ENCODE data around the gene SLC22A23.

SLC22A23 gene

GRCh38 chr6:3349388-3350251, 107.2 kb downstream of the SLC22A23 start:
- H3K9ac ChIP-seq (ENCODE audit: low read depth, low read length) = no peak overlapping the region
- no peaks in the 10 kb centered on the region for H3K27me3 ChIP-seq (ENCODE audit: insufficient read depth, low read length)
- H3K4me1 ChIP-seq (ENCODE audit: insufficient read depth, low read length) = peaks cover 27% of the 10 kb centered on the region; the same call in 1 of the 2 replicates
- H3K27ac ChIP-seq (ENCODE audit: low read length) = no peak overlapping the region
- H3K4me3 ChIP-seq (ENCODE audit: low read length) = no peak overlapping the region
- H3K36me3 ChIP-seq (ENCODE audit: insufficient read depth, low read depth, low read length) = no peaks in the 10 kb centered on the region
- H3K9me3 ChIP-seq (ENCODE audit: insufficient read depth, low read depth, low read length) = no peaks in the 10 kb centered on the region

- no peak overlapping the region for H3K27ac ChIP-seq (ENCODE audit: low read length)
- no peak overlapping the region for H3K9ac ChIP-seq (ENCODE audit: low read depth, low read length)
- no peak overlapping the region for H3K4me3 ChIP-seq (ENCODE audit: low read length)
- no peaks in the 10 kb centered on the region for H3K36me3 ChIP-seq (ENCODE audit: insufficient read depth, low read depth, low read length)
- peaks cover 28% of the 10 kb centered on the region; the same call in 1 of the 2 replicates for H3K4me1 ChIP-seq (ENCODE audit: insufficient read depth, low read length)
- H3K9me3 ChIP-seq (ENCODE audit: insufficient read depth, low read depth, low read length) = no peaks in the 10 kb centered on the region
- H3K27me3 ChIP-seq (ENCODE audit: insufficient read depth, low read length) = no peaks in the 10 kb centered on the region
Measured at GRCh38 chr6:3348821-3349220, 108.0 kb downstream of the SLC22A23 start.

GRCh38 chr6:3347826-3348225, 109.0 kb downstream of the SLC22A23 start:
- H3K27ac ChIP-seq (ENCODE audit: low read length) = no peak overlapping the region
- no peak overlapping the region for H3K4me3 ChIP-seq (ENCODE audit: low read length)
- peaks cover 34% of the 10 kb centered on the region for H3K4me1 ChIP-seq (ENCODE audit: insufficient read depth, low read length)
- H3K9me3 ChIP-seq (ENCODE audit: insufficient read depth, low read depth, low read length) = no peaks in the 10 kb centered on the region
- H3K9ac ChIP-seq (ENCODE audit: low read depth, low read length) = no peak overlapping the region
- H3K36me3 ChIP-seq (ENCODE audit: insufficient read depth, low read depth, low read length) = no peaks in the 10 kb centered on the region
- H3K27me3 ChIP-seq (ENCODE audit: insufficient read depth, low read length) = no peaks in the 10 kb centered on the region

GRCh38 chr6:3347247-3347646, 109.6 kb downstream of the SLC22A23 start:
- peaks cover 37% of the 10 kb centered on the region for H3K4me1 ChIP-seq (ENCODE audit: insufficient read depth, low read length)
- H3K4me3 ChIP-seq (ENCODE audit: low read length) = no peak overlapping the region
- H3K9me3 ChIP-seq (ENCODE audit: insufficient read depth, low read depth, low read length) = no peaks in the 10 kb centered on the region
- H3K9ac ChIP-seq (ENCODE audit: low read depth, low read length) = no peak overlapping the region
- H3K27ac ChIP-seq (ENCODE audit: low read length) = no peak overlapping the region
- H3K36me3 ChIP-seq (ENCODE audit: insufficient read depth, low read depth, low read length) = no peaks in the 10 kb centered on the region
- no peaks in the 10 kb centered on the region for H3K27me3 ChIP-seq (ENCODE audit: insufficient read depth, low read length)

GRCh38 chr6:3346476-3346875, 110.4 kb downstream of the SLC22A23 start:
- no peak overlapping the region for H3K27ac ChIP-seq (ENCODE audit: low read length)
- H3K27me3 ChIP-seq (ENCODE audit: insufficient read depth, low read length) = no peaks in the 10 kb centered on the region
- no peak overlapping the region for H3K9ac ChIP-seq (ENCODE audit: low read depth, low read length)
- no peak overlapping the region for H3K4me3 ChIP-seq (ENCODE audit: low read length)
- no peaks in the 10 kb centered on the region for H3K9me3 ChIP-seq (ENCODE audit: insufficient read depth, low read depth, low read length)
- H3K36me3 ChIP-seq (ENCODE audit: insufficient read depth, low read depth, low read length) = no peaks in the 10 kb centered on the region
- H3K4me1 ChIP-seq (ENCODE audit: insufficient read depth, low read length) = peaks cover 37% of the 10 kb centered on the region

- H3K9ac ChIP-seq (ENCODE audit: low read depth, low read length) = no peak overlapping the region
- peaks cover 38% of the 10 kb centered on the region for H3K4me1 ChIP-seq (ENCODE audit: insufficient read depth, low read length)
- H3K27ac ChIP-seq (ENCODE audit: low read length) = no peak overlapping the region
- no peaks in the 10 kb centered on the region for H3K27me3 ChIP-seq (ENCODE audit: insufficient read depth, low read length)
- H3K36me3 ChIP-seq (ENCODE audit: insufficient read depth, low read depth, low read length) = no peaks in the 10 kb centered on the region
- H3K4me3 ChIP-seq (ENCODE audit: low read length) = no peak overlapping the region
- H3K9me3 ChIP-seq (ENCODE audit: insufficient read depth, low read depth, low read length) = no peaks in the 10 kb centered on the region
Measured at GRCh38 chr6:3345836-3346235, 111.0 kb downstream of the SLC22A23 start.

GRCh38 chr6:3343089-3343883, 113.6 kb downstream of the SLC22A23 start:
- H3K27ac ChIP-seq (ENCODE audit: low read length) = no peak overlapping the region
- H3K9me3 ChIP-seq (ENCODE audit: insufficient read depth, low read depth, low read length) = no peaks in the 10 kb centered on the region
- no peaks in the 10 kb centered on the region for H3K36me3 ChIP-seq (ENCODE audit: insufficient read depth, low read depth, low read length)
- H3K27me3 ChIP-seq (ENCODE audit: insufficient read depth, low read length) = no peaks in the 10 kb centered on the region
- peak overlapping the region; percentile 56; the same call in 1 of the 2 replicates for H3K9ac ChIP-seq (ENCODE audit: low read depth, low read length)
- no peak overlapping the region for H3K4me3 ChIP-seq (ENCODE audit: low read length)
- H3K4me1 ChIP-seq (ENCODE audit: insufficient read depth, low read length) = peaks cover 58% of the 10 kb centered on the region

GRCh38 chr6:3341467-3341866, 115.4 kb downstream of the SLC22A23 start:
- Histone ChIP-seq H3K9ac (ENCODE audit: low read depth, low read length) (peak overlapping the region; percentile 56; the same call in 1 of the 2 replicates), H3K36me3 (ENCODE audit: insufficient read depth, low read depth, low read length) (no peaks in the 10 kb centered on the region), H3K9me3 (ENCODE audit: insufficient read depth, low read depth, low read length) (no peaks in the 10 kb centered on the region), H3K27me3 (ENCODE audit: insufficient read depth, low read length) (no peaks in the 10 kb centered on the region), H3K4me3 (ENCODE audit: low read length) (peak overlapping the region; percentile 28; the same call in 1 of the 2 replicates), H3K4me1 (ENCODE audit: insufficient read depth, low read length) (peaks cover 71% of the 10 kb centered on the region), H3K27ac (ENCODE audit: low read length) (no peak overlapping the region)

GRCh38 chr6:3340894-3341293, 116.0 kb downstream of the SLC22A23 start:
- Histone ChIP-seq H3K36me3 (ENCODE audit: insufficient read depth, low read depth, low read length) (no peaks in the 10 kb centered on the region), H3K4me3 (ENCODE audit: low read length) (peak overlapping the region; percentile 28; the same call in 1 of the 2 replicates), H3K4me1 (ENCODE audit: insufficient read depth, low read length) (peaks cover 71% of the 10 kb centered on the region), H3K27me3 (ENCODE audit: insufficient read depth, low read length) (no peaks in the 10 kb centered on the region), H3K9me3 (ENCODE audit: insufficient read depth, low read depth, low read length) (no peaks in the 10 kb centered on the region), H3K9ac (ENCODE audit: low read depth, low read length) (peak overlapping the region; percentile 56; the same call in 1 of the 2 replicates), H3K27ac (ENCODE audit: low read length) (no peak overlapping the region)

- Histone ChIP-seq H3K27me3 (ENCODE audit: insufficient read depth, low read length) (no peaks in the 10 kb centered on the region), H3K36me3 (ENCODE audit: insufficient read depth, low read depth, low read length) (no peaks in the 10 kb centered on the region), H3K4me1 (ENCODE audit: insufficient read depth, low read length) (peaks cover 71% of the 10 kb centered on the region), H3K9ac (ENCODE audit: low read depth, low read length) (peak overlapping the region; percentile 2; the same call in 1 of the 2 replicates), H3K27ac (ENCODE audit: low read length) (peak overlapping the region; percentile 53), H3K4me3 (ENCODE audit: low read length) (peak overlapping the region; percentile 6; the same call in 1 of the 2 replicates), H3K9me3 (ENCODE audit: insufficient read depth, low read depth, low read length) (no peaks in the 10 kb centered on the region)
Measured at GRCh38 chr6:3340358-3340802, 116.5 kb downstream of the SLC22A23 start.

GRCh38 chr6:3339811-3340210, 117.0 kb downstream of the SLC22A23 start:
- Histone ChIP-seq H3K27ac (ENCODE audit: low read length) (peak overlapping the region; percentile 53), H3K9me3 (ENCODE audit: insufficient read depth, low read depth, low read length) (no peaks in the 10 kb centered on the region), H3K27me3 (ENCODE audit: insufficient read depth, low read length) (no peaks in the 10 kb centered on the region), H3K9ac (ENCODE audit: low read depth, low read length) (no peak overlapping the region; the same call in 1 of the 2 replicates), H3K36me3 (ENCODE audit: insufficient read depth, low read depth, low read length) (no peaks in the 10 kb centered on the region), H3K4me1 (ENCODE audit: insufficient read depth, low read length) (peaks cover 69% of the 10 kb centered on the region), H3K4me3 (ENCODE audit: low read length) (no peak overlapping the region)

Data from iPS-20b (cell line).